Epithelial cell of esophagus (primary cell): ENCODE data around the gene TMEM229B.
A peak's percentile ranks its signal among the peaks of the same experiment; 100 is the strongest.

Experiments
- DNase-seq: peaks from one replicate; pipeline ENCODE4 v3.0.0; 2010; ENCODE audit warnings: low read depth
- H3K4me3 ChIP-seq: 2 replicates; pipeline ENCODE4 v1.5.1; 2011; ENCODE audit warnings: mild to moderate bottlenecking, low read length, control low read depth
- CTCF ChIP-seq: IDR thresholded peaks from 2 replicates; pipeline ENCODE4 v1.5.1; 2011; ENCODE audit warnings: low read depth, mild to moderate bottlenecking, low read length, control low read depth, inconsistent platforms; ENCODE audit not compliant: insufficient read depth; ENCODE audit errors: missing control alignments

Gene TMEM229B

GRCh38 chr14:67515386-67516079 lies 27.0 kb upstream of the TMEM229B start:
- peak overlapping the region; percentile 57 for H3K4me3 ChIP-seq
- TF ChIP-seq CTCF = no peak
- DNase-seq = peak; percentile 23

- peak overlapping the region; percentile 57 for H3K4me3 ChIP-seq
- no peak for TF ChIP-seq CTCF
- peak; percentile 28 for DNase-seq
Measured at GRCh38 chr14:67514650-67515385, 26.3 kb upstream of the TMEM229B start.

- peak overlapping the region; percentile 57 for H3K4me3 ChIP-seq
Measured at GRCh38 chr14:67514203-67514607, 25.7 kb upstream of the TMEM229B start.

DNA sequence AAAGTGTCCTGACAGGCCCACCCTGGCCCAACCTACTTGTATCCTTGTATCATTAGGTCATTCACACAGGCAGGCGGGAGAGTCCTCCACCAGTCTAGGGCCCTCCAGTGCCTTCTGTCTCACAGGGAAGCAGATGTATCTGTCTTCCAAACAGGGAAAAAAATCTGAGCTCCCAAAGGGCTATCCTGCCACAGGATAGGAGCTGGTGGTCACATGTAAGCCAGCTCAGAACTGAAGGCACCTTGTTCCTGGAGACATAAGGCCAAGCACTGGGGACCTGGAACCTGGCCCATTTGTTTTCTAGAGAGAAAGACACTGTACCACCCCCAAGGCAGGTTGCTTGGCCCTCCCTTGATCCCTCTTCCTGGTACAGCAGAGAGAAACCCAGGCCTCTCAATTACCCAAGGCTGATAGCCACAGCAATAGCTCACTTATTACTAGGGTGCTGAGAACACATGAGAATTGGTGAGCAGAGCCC lies 25.1 kb upstream of the TMEM229B start:
- no peak for DNase-seq
- TF ChIP-seq CTCF = no peak
- H3K4me3 ChIP-seq = no peak overlapping the region

More at GRCh38 chr14:67514203-67514607, 25.7 kb upstream of the TMEM229B start:
- DNase-seq = no peak
- TF ChIP-seq CTCF = no peak

- no peak for TF ChIP-seq CTCF
- DNase-seq = no peak
- no peak overlapping the region for H3K4me3 ChIP-seq
Measured at GRCh38 chr14:67512463-67513310, 24.2 kb upstream of the TMEM229B start.

GRCh38 chr14:67510836-67511235 lies 22.3 kb upstream of the TMEM229B start:
- TF ChIP-seq CTCF = no peak
- no peak for DNase-seq
- H3K4me3 ChIP-seq = no peak overlapping the region
